Neural progenitor cell (in vitro differentiated cells): ENCODE results near the gene MYH6. TPM values are rescaled to one million over a fixed set of nuclear protein-coding genes. Genes with fewer than 3 reads are reported as not detected.
"Not testable (repeated sequence)": the region's sequence is repeated elsewhere in the genome, so short reads cannot be mapped to it uniquely, and the experiment has no call there.

Source experiments
- DNase-seq: peaks from one replicate; pipeline ENCODE4 v3.0.0-alpha.2; 2016; ENCODE audit warnings: low spot score
- H2AFZ ChIP-seq: fragments of 200-600 bp; sonication (generic); replicated peaks from 2 replicates; pipeline ENCODE4 v1.6.1; 2016; ENCODE audit warnings: antibody characterized with exemption
- H3F3A ChIP-seq: fragments of 200-600 bp; sonication (generic); 2 replicates; pipeline ENCODE4 v1.6.1; 2016; ENCODE audit warnings: antibody characterized with exemption, low read depth
- H3K27ac ChIP-seq: fragments of 200-600 bp; sonication (generic); 2 replicates; pipeline ENCODE4 v1.5.1; 2016; ENCODE audit warnings: mild to moderate bottlenecking
- H3K27me3 ChIP-seq: fragments of 200-600 bp; sonication (generic); 2 replicates; pipeline ENCODE4 v1.6.1; 2016; ENCODE audit warnings: mild to moderate bottlenecking, moderate library complexity
- H3K36me3 ChIP-seq: fragments of 200-600 bp; sonication (generic); 2 replicates; pipeline ENCODE4 v1.5.1; 2016
- H3K4me1 ChIP-seq: fragments of 200-600 bp; sonication (generic); 2 replicates; pipeline ENCODE4 v1.6.1; 2016; ENCODE audit warnings: mixed run types
- H3K4me2 ChIP-seq: fragments of 200-600 bp; sonication (generic); 2 replicates; pipeline ENCODE4 v1.6.1; 2016
- H3K4me3 ChIP-seq: fragments of 200-600 bp; sonication (generic); 2 replicates; pipeline ENCODE4 v1.5.1; 2016
- H3K79me2 ChIP-seq: fragments of 200-600 bp; sonication (generic); 2 replicates; pipeline ENCODE4 v1.6.1; 2016; ENCODE audit warnings: low read depth
- H3K9ac ChIP-seq: fragments of 200-600 bp; sonication (generic); 2 replicates; pipeline ENCODE4 v1.6.1; 2016
- H3K9me3 ChIP-seq: fragments of 200-600 bp; sonication (generic); 2 replicates; pipeline ENCODE4 v1.5.1; 2016; ENCODE audit warnings: low read depth
- H4K20me1 ChIP-seq: fragments of 200-600 bp; sonication (generic); 2 replicates; pipeline ENCODE4 v1.6.1; 2016; ENCODE audit warnings: low read depth
- H3K27ac Mint-ChIP-seq: 3 replicates; pipeline ENCODE4 v1.8.0; 2021; ENCODE audit warnings: mixed read lengths
- H3K27me3 Mint-ChIP-seq: 2 replicates; pipeline ENCODE4 v1.8.0; 2022; ENCODE audit warnings: low read depth, mild to moderate bottlenecking, inconsistent platforms, moderate library complexity, mixed read lengths; ENCODE audit not compliant: insufficient read depth
- H3K36me3 Mint-ChIP-seq: 3 replicates; pipeline ENCODE4 v1.8.0; 2021; ENCODE audit warnings: mixed read lengths
- H3K4me1 Mint-ChIP-seq: 3 replicates; pipeline ENCODE4 v1.8.0; 2021; ENCODE audit warnings: mixed read lengths
- H3K4me3 Mint-ChIP-seq: 3 replicates; pipeline ENCODE4 v1.8.0; 2021; ENCODE audit warnings: mild to moderate bottlenecking, moderate library complexity, mixed read lengths
- H3K9me3 Mint-ChIP-seq: 3 replicates; pipeline ENCODE4 v1.8.0; 2020; ENCODE audit warnings: mixed read lengths
- CTCF ChIP-seq: fragments of 200-600 bp; sonication (generic); IDR thresholded peaks from 2 replicates; pipeline ENCODE4 v1.5.1; 2017; ENCODE audit warnings: antibody characterized with exemption, mild to moderate bottlenecking
- EZH2 ChIP-seq: fragments of 200-600 bp; sonication (generic); IDR thresholded peaks from 2 replicates; pipeline ENCODE4 v1.6.1; 2017; ENCODE audit warnings: antibody characterized with exemption, mild to moderate bottlenecking, moderate library complexity
- EZH2phosphoT487 ChIP-seq: fragments of 200-600 bp; sonication (generic); IDR thresholded peaks from 2 replicates; pipeline ENCODE4 v1.6.1; 2017; ENCODE audit warnings: antibody characterized with exemption
- total RNA-seq: library from RNA; depleted of rRNA; stranded (reverse); fragments of >200 nt; gene quantifications from 2 replicates; pipeline ENCODE4 v1.2.3, GENCODE V29; 2015; ENCODE audit warnings: low replicate concordance

Gene MYH6
- total RNA-seq, 1 donor from 2014 or later: not detected

GRCh38 chr14:23392613-23393012 lies 15.5 kb downstream of the MYH6 start:
- no peaks in the 10 kb centered on the region for H3K9me3 Mint-ChIP-seq
- H3K36me3 Mint-ChIP-seq: no peaks in the 10 kb centered on the region
- H3K27me3 Mint-ChIP-seq: peaks cover 17% of the 10 kb centered on the region
- no peak overlapping the region for H3K27ac ChIP-seq
- H4K20me1 ChIP-seq: no peaks in the 10 kb centered on the region
- no peak overlapping the region for H2AFZ ChIP-seq
- no peaks in the 10 kb centered on the region for H3K4me1 ChIP-seq
- H3F3A ChIP-seq: no peaks in the 10 kb centered on the region
- no peaks in the 10 kb centered on the region for H3K36me3 ChIP-seq
- no peak overlapping the region for H3K4me3 ChIP-seq
- H3K9ac ChIP-seq: no peak overlapping the region
- TF ChIP-seq CTCF (no peak), EZH2 (no peak), EZH2phosphoT487 (no peak)
- no peak overlapping the region for H3K27ac Mint-ChIP-seq
- no peaks in the 10 kb centered on the region for H3K4me1 Mint-ChIP-seq
- no peaks in the 10 kb centered on the region for H3K79me2 ChIP-seq
- H3K4me3 Mint-ChIP-seq: no peak overlapping the region
- no peak overlapping the region for H3K4me2 ChIP-seq
- DNase-seq: no peak
- no peaks in the 10 kb centered on the region for H3K9me3 ChIP-seq
- H3K27me3 ChIP-seq: no peaks in the 10 kb centered on the region

GRCh38 chr14:23389871-23390270 lies 18.2 kb downstream of the MYH6 start:
- H3K4me3 ChIP-seq, H3K4me1 Mint-ChIP-seq, H3K27me3 ChIP-seq, H3K4me2 ChIP-seq, H3F3A ChIP-seq, H4K20me1 ChIP-seq, H3K36me3 Mint-ChIP-seq, DNase-seq, H3K9ac ChIP-seq, H3K36me3 ChIP-seq, H2AFZ ChIP-seq, H3K9me3 ChIP-seq, H3K4me3 Mint-ChIP-seq, H3K4me1 ChIP-seq, H3K79me2 ChIP-seq, H3K27ac ChIP-seq, H3K9me3 Mint-ChIP-seq: not testable (repeated sequence)
- Mint-ChIP-seq H3K27ac (peak overlapping the region; percentile 44), H3K27me3 (peaks cover 13% of the 10 kb centered on the region)

- Histone ChIP-seq H3K27me3 (no peaks in the 10 kb centered on the region), H3K36me3 (no peaks in the 10 kb centered on the region), H2AFZ (no peak overlapping the region), H3K79me2 (no peaks in the 10 kb centered on the region), H3F3A (no peaks in the 10 kb centered on the region), H3K4me1 (no peaks in the 10 kb centered on the region), H3K4me2 (no peak overlapping the region), H3K9me3 (no peaks in the 10 kb centered on the region), H3K9ac (no peak overlapping the region), H3K4me3 (no peak overlapping the region), H4K20me1 (no peaks in the 10 kb centered on the region), H3K27ac (no peak overlapping the region)
- H3K27me3 Mint-ChIP-seq: peaks cover 14% of the 10 kb centered on the region
- H3K9me3 Mint-ChIP-seq: no peaks in the 10 kb centered on the region
- H3K4me3 Mint-ChIP-seq: no peak overlapping the region
- H3K27ac Mint-ChIP-seq: peak overlapping the region; percentile 44
- no peaks in the 10 kb centered on the region for H3K4me1 Mint-ChIP-seq
- TF ChIP-seq CTCF: no peak
- no peak for TF ChIP-seq EZH2
- TF ChIP-seq EZH2phosphoT487: no peak
- no peak for DNase-seq
- no peaks in the 10 kb centered on the region for H3K36me3 Mint-ChIP-seq
These were observed 18.7 kb downstream of the MYH6 start for GRCh38 chr14:23389396-23389795.

- Mint-ChIP-seq H3K27me3 (peaks cover 11% of the 10 kb centered on the region), H3K27ac (no peak overlapping the region), H3K9me3 (no peaks in the 10 kb centered on the region), H3K36me3 (no peaks in the 10 kb centered on the region), H3K4me1 (no peaks in the 10 kb centered on the region), H3K4me3 (no peak overlapping the region)
- DNase-seq: no peak
- Histone ChIP-seq H3K79me2 (no peaks in the 10 kb centered on the region), H3K9me3 (no peaks in the 10 kb centered on the region), H4K20me1 (no peaks in the 10 kb centered on the region), H3K27ac (no peak overlapping the region), H3K4me3 (no peak overlapping the region), H3F3A (no peaks in the 10 kb centered on the region), H3K4me2 (no peak overlapping the region), H2AFZ (no peak overlapping the region), H3K27me3 (no peaks in the 10 kb centered on the region), H3K9ac (no peak overlapping the region), H3K4me1 (no peaks in the 10 kb centered on the region), H3K36me3 (no peaks in the 10 kb centered on the region)
- TF ChIP-seq CTCF: no peak
- TF ChIP-seq EZH2phosphoT487: no peak
- TF ChIP-seq EZH2: no peak
These were observed 19.1 kb downstream of the MYH6 start for GRCh38 chr14:23388996-23389395.
